Stimulated activated CD8-positive, alpha-beta memory T cell treated with anti-CD3 and anti-CD28 coated beads, Interleukin-15, amount 100 ng/mL, for 48 hours (primary cell): ENCODE data around the gene NEURL4.
A peak's percentile ranks its signal among the peaks of the same experiment; 100 is the strongest.

Experiments
- DNase-seq, 2 donors: peaks; one replicate each; pipeline ENCODE4 v3.0.0-alpha.2; 2020; ENCODE audit warnings: low read depth in 2 of 2

NEURL4 gene

DNA sequence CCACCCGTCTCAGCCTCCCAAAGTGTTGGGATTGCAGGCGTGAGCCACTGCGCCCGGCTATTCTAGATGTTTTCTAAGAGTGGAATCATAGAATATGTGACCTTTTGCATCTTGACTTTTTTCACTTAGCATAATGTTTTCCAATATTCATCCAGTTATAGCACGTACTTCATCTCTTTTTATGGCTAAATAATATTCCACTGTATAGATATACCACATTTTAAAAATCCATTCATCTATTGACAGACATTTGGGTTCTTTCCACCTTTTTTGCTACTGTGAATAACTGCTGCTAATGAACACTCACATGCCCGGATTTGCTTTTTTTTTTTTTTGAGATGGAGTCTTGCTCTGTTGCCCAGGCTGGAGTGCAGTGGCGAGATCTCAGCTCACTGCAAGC lies 25.0 kb downstream of the NEURL4 start:
- no peak for DNase-seq

DNA sequence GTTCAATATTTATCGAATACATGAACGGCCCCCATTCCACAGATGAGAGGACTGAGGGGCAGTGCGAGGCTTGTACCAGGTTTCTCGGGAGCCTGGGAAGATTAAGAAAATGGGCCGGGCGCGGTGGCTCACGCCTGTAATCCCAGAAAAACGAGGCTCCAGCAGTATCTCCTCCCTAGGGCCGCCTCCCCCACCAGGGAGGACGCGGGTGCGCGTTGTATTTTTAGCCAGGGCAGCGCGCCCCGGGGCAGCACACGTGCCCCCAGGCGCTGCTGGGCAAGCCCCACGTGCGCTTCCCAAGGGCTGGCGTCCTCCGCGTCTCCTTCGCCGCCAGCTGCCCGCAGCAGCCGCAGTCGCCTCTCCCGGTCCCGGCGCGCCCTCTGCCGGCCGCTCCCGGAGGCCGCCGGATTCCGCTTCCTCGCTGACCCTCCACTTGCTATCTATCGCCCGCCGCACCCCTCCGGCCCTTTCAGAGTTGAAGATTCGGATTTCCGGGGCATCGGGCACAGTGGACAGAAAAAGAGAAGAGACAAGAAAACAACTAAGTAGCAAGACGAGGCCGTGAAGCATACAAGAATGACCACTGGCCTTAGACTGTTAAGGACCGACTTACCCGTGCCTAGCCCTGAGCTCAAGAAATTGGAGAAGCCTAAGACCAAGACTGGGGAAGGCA lies 32.8 kb downstream of the NEURL4 start:
- peak; percentile 60 to 61 for DNase-seq

DNA sequence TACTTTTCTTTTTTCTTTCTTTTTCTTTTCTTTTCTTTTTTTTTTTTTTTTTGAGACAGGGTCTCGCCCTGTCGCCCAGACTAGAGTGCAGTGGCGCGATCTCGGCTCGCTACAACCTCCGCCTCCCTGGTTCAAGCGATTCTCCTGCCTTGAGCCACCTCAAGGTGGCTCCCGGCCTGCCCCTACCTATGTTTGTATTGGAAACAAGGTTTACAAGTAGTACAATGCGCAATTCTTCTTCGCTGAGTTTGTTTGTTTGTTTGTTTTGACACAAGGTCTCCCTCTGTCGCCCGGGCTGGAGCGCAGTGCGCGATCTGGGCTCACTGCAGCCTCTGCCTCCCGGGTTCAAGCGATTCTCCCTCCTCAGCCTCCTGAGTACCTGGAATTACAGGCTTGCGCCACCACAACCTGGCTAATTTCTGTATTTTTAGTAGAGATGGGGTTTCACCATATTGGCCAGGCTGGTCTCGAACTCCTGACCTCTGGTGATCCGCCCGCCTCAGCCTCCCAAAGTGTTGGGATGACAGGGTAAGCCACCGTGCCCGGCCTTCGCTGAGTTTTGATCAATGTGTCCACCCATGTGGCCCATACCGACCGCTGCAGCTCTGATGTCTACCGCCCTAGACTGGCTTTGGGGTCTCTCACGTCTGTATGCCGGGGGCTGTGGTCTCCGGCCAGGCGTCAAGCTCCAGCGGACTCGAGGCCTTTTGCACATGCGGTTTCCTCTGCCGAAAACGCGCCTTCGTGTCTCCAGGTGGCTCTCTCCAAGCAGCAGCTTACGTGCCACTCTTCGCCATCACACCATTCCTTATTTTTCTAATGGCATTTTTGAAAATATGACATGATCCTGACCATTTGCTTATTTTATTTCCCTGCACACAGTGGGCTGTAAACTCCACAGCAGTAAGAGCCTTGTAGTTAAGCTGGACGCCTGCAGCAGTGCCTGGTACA lies 33.6 kb downstream of the NEURL4 start:
- no peak for DNase-seq

DNA sequence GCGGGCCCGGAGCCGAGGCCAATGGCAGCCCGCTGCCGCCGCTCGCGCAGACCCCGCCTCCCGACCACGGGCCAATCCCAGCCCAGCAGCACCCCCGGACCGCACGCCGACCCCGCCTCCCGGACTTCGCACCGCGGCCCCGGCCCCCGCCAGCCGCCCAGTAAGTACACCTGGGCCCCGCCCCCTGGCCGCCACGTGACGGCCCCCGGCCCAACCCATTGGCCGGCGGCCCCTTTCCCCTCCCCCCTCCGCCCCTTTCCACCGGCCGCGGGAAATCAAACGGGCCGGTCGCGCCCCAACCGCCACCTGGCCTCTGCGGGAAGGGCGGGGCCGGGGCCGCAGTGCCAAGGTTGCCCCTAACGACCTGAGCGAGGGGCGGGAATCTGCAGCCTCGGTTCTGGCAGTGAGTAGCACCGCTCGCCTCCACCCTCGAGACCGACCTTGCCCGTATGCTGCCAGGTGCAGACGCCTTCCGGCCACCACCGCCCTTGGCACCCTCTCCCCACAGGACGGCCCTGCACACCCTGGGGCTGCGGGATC lies 34.5 kb downstream of the NEURL4 start, which contains the start of gene YBX2:
Gene YBX2 (minus strand): TSS at position 26 of the 540 bp plus-strand sequence. CDS start 139 bp downstream, outside the sequence.
- peak; percentile 70 to 81 for DNase-seq

DNA sequence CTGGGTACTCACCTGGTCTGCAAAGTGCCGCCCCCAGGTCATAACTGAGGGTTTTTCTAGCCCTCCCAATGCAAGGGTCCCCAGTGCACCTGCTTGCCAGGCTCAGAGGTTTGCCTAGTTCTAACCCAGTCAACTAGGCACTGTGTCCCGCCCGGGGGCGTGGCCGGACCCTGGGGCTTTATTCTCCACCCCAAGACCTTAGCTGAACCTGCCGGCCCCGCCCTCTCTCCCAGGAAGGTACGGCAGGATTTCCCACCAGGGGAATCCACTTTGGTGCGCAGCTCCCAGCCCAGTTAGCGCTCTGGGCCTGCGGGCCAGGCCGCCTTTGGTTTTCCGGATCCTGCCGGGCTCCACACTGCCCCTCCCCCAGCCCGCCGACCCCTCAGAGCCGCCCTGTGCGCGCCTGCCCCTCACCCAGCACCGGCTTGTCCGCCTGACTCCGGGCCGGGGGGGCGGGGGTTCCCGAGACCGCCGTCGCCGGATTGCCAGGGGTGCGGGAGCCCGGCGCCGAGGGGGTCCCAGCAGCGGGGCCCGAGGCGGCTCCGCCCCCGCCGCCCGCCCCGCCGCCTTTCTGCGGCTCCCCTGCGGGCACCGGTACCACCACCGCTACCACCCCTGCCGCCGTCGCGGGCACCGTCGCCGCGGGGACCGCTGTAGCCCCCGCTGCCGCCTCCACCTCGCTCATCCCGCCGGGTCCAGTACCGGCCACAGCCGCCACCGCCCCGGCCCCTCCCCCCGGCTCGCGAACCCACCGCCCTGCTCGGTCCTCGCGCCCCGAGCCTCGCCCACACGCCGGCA lies 35.1 kb downstream of the NEURL4 start:
- no peak for DNase-seq

DNA sequence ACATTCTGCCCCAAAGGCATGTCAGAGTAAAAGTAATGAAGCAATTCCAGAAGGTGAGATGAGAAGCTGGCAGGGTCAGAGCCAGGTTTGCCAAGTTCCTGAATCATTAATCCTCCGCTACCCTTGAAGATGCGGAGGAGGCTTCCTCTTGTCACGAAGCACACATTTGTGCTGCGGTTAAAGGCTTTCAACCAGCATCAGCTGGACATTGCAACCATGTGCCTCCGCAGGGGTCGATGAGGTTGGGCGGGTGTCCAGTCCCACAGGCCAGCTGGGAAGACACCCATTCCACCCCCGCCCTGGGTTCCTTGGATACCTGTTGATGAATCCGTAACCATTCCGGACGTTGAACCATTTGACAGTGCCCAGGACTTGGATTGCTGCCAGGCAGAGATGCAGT lies 36.0 kb downstream of the NEURL4 start:
- no peak for DNase-seq

DNA sequence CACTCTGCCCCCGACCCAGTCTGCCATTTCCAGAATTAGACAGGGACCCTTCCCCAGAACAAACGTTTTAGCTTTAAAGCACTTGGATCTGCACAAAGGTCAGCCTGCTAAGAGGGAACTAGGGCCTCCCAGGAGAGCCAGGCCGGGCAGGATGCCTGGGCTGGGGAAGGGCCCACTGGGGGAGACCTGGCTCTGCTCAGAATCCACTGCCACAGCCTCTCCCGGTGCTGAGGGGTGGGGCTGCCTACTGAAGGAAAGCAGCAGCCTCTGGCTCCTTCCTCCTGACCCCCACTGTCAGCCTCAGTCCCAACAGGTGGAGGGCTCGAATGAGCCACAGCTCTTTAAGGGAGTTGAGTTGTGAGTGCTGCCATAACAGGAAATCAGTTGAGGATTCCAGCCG lies 36.4 kb downstream of the NEURL4 start:
- no peak for DNase-seq

DNA sequence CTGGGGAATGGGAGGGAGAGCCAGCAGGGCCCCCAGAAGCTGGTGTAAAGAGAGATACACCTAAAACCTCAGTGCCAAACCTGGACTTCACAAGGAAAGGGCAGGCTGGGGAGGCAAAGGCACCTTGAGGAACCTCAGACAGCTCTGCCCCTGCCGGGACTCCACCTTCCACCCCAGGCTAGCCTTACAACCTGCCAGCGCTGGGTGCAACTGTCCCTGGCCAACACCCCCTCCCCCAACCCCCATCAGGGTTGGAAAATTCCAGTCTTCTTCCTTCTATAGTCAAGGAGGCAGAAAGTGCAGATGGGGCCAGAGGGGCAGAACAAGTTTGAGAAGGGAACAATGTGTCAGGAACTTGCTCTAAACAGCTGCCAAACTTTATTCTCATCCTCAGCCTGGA lies 36.9 kb downstream of the NEURL4 start:
- DNase-seq: no peak

DNA sequence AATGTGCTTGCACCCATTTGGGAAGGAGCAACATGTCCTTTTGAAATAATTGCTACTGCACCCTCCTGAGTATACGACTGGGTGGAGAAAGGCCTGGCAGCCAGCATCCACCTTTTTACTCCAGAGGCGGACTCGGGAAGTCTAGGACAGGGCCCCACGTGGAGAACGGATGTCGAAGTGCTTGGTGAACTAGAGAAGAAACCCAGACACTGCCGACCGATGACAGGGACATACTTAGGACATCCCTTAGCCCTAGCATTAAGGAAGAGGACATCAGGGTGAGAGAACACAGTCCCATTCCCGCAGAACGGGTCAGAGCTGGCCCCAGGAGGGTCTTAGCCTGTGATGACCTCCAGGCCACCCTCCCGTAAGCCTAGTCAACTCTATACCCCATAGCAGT lies 38.5 kb downstream of the NEURL4 start:
- DNase-seq: no peak

DNA sequence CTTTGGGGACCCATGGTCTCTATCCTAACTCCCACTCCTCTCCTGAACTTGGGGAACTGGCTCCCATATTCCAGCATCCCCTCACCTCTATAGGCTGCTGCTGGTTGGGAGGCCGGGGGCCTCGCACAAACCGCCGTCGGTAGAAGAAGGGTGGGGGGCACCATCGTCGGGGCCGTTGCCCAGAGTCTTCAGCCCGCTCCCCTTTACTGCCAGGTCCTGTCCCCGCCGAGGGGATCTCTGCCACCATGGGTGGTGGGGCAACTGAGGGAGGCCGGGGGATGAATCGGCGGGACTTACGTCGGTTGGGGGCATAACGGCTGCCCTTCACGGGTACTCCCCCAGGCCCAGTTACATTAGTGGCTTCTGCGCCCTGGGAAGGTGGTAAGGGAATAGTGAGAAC lies 39.0 kb downstream of the NEURL4 start:
- DNase-seq: no peak

DNA sequence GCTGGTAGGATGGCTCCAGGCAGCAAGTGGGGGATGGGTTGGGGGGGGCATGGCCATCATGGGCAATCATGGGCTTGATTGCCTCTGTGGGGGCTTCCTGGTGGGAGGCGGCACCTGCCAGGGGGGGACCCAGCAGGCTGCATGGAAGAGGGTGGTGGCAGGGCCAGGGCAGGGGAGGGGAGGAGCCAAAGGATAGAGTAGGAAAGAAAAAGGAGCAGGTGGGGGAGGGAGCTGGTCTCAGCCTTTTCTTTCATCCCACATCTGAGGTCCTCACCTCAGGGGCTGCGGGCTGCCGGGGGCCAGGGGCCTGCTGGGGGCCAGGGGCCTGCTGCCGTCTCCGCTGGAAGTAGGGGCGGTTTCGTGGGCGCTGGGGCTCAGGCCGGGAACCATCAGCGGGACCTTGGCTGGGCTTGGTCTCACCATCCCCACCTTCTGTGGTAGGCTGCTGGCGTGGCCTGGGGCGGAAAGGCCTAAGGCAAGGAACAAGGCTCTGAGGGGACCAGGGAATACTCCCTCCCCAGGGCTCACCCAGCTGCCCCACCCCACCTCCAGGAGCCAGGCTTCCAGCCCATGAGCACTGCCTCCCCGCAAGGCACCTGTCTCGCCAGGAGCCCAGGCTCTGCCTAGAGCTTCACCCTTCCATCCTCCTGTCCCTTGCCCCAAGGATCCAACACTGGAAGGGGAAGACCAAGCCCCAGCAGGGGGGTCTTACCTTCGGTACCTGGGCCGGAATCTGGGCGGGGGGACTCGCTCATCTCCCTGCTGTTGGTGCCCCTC lies 39.7 kb downstream of the NEURL4 start:
- DNase-seq: no peak

DNA sequence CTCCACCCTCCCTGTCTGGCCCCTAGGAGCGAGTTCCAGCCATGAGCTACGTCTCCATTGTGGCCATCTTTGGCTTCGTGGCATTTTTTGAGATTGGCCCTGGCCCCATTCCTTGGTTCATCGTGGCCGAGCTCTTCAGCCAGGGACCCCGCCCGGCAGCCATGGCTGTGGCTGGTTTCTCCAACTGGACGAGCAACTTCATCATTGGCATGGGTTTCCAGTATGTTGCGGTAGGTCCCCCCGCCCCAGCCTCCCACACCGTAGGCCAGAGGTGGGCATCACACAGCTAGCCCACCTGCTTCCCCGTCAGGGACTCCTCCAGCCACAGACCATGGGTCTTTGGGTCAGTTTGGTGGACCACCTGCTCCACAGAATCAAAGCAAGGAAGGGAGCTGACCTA lies 43.5 kb downstream of the NEURL4 start:
- no peak for DNase-seq

DNA sequence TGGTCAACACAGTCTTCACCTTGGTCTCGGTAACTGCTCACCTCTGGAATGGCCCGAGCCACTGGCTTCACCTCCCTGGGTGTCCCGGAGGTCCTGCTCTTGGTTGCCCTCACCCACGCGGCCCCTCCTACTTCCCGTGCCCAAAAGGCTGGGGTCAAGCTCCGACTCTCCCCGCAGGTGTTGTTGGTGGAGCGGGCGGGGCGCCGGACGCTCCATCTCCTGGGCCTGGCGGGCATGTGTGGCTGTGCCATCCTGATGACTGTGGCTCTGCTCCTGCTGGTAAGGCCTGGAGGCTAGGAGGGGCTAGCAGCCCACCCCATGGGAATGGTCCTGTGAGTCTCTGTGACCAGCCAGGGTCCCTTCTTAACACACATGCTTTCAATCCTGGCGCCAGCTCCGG lies 44.2 kb downstream of the NEURL4 start:
- DNase-seq: no peak

DNA sequence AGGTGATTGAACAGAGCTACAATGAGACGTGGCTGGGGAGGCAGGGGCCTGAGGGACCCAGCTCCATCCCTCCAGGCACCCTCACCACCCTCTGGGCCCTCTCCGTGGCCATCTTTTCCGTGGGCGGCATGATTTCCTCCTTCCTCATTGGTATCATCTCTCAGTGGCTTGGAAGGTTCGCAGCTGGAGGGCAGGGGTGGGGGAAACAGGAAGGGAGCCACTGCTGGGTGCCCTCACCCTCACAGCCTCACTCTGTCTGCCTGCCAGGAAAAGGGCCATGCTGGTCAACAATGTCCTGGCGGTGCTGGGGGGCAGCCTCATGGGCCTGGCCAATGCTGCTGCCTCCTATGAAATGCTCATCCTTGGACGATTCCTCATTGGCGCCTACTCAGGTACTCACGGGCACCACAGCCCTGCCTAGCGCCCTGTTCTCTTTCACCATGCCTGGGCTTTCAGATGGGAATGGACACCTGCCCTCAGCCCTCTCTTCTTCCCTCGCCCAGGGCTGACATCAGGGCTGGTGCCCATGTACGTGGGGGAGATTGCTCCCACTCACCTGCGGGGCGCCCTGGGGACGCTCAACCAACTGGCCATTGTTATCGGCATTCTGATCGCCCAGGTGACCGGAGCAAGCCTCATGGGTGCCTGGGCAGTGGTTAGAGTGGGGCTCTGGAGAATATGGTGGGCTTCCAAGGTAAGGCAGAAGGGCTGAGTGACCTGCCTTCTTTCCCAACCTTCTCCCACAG lies 45.5 kb downstream of the NEURL4 start:
- DNase-seq: no peak

DNA sequence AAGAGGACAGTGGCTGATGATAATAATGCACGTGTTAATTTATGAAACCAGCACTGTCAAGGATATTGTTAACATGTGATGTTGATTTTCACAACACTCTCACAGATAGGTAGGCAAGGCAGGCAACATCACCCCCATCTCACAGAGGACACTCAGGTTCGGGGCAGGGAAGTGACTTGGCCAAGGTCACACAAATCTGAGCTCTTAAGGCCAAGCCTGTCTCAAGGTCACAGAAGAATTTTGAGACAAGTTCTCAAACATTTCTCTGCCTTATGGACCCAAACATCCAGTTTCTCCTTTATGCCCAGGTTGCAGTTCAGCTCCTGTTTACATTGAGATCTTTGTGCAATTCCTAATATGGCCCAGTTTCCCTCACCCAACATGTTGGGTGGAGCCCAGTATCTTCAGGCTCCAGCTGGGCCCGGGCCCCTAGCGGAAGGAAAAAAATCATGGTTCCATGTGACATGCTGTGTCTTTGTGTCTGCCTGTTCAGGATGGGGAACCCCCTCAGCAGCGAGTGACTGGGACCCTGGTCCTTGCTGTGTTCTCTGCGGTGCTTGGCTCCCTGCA lies 46.3 kb downstream of the NEURL4 start:
- no peak for DNase-seq

DNA sequence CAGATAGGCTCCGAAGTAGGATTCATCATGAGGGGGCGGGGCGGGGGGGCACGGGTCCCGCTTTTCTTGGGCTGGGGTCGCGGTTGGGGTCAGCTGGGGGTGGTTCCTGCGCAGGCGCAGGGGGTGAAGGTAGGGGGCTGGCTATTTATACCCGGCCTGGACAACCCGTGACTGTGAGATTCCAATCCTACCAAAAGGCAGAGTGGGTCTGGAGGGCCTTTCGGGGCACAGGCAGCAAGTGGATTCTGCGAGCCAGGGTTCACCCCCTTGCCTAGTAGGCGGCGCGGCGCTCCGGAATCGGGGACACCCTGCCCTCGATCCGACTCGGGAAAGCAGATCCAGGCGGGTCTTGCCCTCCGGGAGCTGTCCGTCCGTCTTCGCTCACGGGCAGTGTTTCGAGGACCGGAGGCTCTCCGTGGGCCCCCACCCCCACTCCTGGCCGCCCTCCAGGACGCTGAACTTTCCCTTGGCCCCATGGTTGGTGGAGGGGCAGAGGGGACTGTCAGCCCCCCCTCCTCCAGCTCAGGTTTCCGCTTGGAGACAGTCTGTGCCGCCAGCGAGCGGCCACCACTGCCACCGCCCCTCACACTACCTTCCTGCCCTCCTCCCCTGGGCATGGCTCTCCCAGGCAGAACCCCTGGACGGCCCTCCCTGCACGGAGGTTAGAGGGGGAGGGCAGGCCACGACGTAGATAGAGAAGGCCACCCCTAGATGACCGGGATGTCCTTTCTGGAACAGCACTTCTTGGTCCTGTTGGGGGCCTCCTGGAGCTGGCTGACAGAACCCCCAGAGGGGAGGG lies 47.0 kb downstream of the NEURL4 start:
- no peak for DNase-seq

DNA sequence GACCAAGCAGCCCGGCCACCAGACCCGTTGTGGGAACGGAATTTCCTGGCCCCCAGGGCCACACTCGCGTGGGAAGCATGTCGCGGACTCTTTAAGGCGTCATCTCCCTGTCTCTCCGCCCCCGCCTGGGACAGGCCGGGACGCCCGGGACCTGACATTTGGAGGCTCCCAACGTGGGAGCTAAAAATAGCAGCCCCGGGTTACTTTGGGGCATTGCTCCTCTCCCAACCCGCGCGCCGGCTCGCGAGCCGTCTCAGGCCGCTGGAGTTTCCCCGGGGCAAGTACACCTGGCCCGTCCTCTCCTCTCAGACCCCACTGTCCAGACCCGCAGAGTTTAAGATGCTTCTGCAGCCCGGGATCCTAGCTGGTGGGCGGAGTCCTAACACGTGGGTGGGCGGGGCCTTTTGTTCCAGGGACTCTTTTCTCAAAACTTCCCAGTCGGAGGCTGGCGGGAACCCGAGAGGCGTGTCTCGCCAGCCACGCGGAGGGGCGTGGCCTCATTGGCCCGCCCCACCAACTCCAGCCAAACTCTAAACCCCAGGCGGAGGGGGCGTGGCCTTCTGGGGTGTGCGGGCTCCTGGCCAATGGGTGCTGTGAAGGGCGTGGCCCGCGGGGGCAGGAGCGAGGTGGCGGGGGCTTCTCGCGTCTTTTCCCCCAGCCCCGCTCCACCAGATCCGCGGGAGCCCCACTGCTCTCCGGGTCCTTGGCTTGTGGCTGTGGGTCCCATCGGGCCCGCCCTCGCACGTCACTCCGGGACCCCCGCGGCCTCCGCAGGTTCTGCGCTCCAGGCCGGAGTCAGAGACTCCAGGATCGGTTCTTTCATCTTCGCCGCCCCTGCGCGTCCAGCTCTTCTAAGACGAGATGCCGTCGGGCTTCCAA lies 47.8 kb downstream of the NEURL4 start, which contains the start of gene SLC2A4:
Gene SLC2A4 (plus strand): TSS at position 645 of the 879 bp plus-strand sequence. CDS start 217 bp downstream, at position 862.
- DNase-seq: peak; percentile 84 to 86

DNA sequence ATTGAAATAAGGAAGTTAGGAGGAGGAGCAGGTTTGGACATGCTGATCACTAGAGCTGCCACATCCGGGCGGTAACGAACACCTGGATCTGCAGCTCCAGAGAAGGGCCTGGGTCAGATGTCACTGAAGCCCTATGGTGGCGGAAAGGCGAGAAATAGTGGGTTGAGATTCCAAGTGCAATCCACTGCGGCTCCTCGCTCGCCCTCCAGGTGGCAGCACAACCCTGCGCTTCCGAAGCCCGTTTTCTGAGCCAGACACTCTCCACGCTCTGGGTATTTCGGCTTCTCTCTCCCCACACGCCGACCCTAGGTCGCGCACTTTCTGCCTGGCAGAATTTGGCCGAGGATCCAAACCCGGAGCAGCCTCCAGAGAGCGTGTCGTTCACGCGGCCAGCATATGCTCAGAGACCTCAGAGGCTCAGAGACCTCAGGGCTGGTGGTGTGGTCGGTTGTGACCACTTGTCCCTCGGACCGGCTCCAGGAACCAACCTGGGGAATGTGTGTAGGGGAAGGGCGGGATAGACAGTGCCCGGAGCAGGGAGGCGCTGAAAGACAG lies 48.5 kb downstream of the NEURL4 start:
- peak; percentile 71 to 74 for DNase-seq
